ENCODE measurements around the gene PGLYRP3.

DNA sequence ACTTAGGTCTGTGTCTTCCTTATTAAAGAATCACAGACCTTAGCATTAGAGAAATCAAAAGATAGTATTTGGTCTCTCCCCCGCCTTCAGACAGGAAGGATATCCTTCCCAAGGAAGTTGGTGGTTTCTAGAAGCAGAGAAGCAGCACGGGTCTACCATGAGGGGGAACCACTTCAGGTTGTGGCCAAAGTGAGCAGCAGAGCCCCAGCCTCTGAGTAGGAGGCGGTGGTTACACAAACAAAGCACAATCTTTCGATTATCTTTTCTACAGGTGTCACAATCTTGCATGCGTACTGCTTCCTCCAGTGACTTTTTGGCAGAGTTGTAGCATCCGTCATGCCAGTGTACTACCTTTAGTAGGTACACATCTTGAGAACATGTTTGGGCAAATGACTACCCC is 27.1 kb upstream of the PGLYRP3 start:
- TF ChIP-seq, protein P1, sequence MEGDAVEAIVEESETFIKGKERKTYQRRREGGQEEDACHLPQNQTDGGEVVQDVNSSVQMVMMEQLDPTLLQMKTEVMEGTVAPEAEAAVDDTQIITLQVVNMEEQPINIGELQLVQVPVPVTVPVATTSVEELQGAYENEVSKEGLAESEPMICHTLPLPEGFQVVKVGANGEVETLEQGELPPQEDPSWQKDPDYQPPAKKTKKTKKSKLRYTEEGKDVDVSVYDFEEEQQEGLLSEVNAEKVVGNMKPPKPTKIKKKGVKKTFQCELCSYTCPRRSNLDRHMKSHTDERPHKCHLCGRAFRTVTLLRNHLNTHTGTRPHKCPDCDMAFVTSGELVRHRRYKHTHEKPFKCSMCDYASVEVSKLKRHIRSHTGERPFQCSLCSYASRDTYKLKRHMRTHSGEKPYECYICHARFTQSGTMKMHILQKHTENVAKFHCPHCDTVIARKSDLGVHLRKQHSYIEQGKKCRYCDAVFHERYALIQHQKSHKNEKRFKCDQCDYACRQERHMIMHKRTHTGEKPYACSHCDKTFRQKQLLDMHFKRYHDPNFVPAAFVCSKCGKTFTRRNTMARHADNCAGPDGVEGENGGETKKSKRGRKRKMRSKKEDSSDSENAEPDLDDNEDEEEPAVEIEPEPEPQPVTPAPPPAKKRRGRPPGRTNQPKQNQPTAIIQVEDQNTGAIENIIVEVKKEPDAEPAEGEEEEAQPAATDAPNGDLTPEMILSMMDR (IDR thresholded peaks at IDR 0.05), result no peak
- no peak for TF ChIP-seq POLR2A (IDR thresholded peaks at IDR 0.05)
